ENCODE data around the gene PSORS1C1. TPM values are rescaled to one million over a fixed set of nuclear protein-coding genes. Genes with fewer than 3 reads are reported as not detected.
"Not testable (repeated sequence)": the region's sequence is repeated elsewhere in the genome, so short reads cannot be mapped to it uniquely, and the experiment has no call there.

Gene PSORS1C1, protein sequence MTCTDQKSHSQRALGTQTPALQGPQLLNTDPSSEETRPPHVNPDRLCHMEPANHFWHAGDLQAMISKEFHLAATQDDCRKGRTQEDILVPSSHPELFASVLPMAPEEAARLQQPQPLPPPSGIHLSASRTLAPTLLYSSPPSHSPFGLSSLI
- total RNA-seq (2014; rRNA removed; shearing (Covaris generic)), result 0.48 and 0.67 TPM in 2 replicates

DNA sequence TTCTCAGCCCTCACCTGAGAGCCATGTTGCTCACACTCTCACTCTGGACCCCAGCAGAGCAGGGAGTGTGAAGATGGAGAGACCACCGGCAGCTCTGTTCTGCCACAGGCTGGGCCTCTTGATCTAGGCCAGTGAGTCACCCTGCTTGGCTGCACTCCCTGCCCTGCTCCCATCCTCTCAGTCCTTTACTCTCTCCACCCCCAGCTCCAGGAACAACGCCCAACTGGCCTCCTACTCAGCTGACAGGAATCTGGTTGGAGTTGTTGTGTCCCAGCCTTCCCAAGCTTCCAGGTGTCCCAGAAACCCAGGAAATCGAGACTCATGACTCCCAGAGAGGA lies at the start of gene PSORS1C1:
PSORS1C1 (plus strand) TSS at position 260 of the 338 bp plus-strand sequence. CDS start 14,833 bp downstream, outside the sequence.
- Histone ChIP-seq H3K4me1 (peaks cover 49% of the 10 kb centered on the region), H3K27me3 (no peaks in the 10 kb centered on the region), H3K36me3 (no peaks in the 10 kb centered on the region), H3K27ac (peak within 1 kb of the TSS; percentile 55), H3K9me3 (replicated peaks) (no peaks in the 10 kb centered on the region), H3K4me3 (peak within 1 kb of the TSS; percentile 20; the same call in 1 of the 2 replicates)
- peak; percentile 70 to 75 for DNase-seq

DNA sequence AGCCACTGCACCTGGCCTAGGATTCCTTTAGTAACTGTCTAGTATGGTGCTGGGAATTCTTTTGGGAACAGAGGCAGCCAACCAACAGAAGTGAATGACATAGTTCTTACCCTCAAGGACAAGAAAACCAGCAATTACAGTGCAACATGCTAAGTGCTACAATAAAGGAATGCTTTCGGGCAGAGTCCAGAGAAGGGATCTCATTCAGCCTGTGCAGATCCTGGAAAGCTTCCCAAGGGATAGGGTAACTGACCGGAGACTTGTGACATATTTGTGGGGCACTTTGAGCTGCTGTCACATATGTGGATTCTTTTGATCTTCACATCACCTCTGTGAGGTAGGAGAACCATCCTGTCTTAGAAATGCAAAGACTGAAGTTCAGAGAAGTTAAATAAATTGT lies 49.0 kb upstream of the PSORS1C1 start:
- no peaks in the 10 kb centered on the region for H3K27me3 ChIP-seq
- no peak for DNase-seq
- no peaks in the 10 kb centered on the region; the same call in 1 of the 2 replicates for H3K9me3 ChIP-seq (replicated peaks)
- no peak overlapping the region for H3K27ac ChIP-seq
- H3K4me3 ChIP-seq, result no peak overlapping the region
- H3K36me3 ChIP-seq, result no peaks in the 10 kb centered on the region
- no peaks in the 10 kb centered on the region for H3K4me1 ChIP-seq

DNA sequence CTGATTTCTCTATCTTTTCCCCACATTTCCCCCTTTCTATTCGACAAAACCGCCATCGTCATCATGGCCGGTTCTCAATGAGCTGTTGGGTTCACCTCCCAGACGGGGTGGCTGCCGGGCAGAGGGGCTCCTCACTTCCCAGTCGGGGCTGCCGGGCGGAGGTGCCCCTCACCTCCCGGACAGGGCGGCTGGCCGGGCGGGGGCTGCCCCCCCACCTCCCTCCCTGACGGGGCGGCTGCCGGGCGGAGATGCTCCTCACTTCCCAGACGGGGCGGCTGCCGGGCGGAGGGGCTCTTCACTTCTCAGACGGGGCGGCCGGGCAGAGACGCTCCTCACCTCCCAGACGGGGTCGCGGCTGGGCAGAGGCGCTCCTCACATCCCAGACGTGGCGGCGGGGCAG lies 47.6 kb upstream of the PSORS1C1 start:
- not testable (repeated sequence) for H3K4me1 ChIP-seq

DNA sequence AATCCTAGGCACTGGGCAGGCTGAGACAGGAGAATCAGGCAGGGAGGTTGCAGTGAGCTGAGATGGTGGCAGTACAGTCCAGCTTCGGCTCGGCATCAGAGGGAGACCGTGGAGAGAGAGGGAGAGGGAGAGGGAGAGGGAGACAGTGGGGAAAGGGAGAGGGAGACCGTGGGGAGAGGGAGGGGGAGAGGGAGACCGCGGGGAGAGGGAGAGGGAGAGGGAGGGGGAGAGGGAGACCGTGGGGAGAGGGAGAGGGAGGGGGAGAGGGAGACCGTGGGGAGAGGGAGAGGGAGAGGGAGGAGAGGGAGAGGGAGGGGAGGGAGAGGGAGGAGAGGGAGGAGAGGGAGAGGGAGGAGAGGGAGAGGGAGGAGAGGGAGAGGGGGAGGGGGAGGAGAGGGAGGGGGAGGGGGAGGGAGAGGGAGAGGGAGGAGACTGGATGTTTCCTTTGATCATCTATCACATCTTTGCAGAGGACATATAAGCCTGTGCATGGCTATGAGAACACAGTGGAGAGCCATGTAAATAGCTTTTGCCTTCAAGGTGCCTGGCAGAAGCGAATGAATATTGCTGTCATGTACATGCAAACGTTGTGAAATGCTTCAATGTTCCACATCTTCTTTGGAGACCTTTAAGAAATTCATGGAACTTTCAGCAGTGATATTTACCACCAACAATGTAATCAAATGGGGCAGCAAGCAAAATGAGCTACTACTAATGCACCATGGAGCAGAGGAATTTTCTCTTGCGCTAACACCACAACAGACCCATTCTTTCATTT lies 46.5 kb upstream of the PSORS1C1 start:
- not testable (repeated sequence) for H3K36me3 ChIP-seq, DNase-seq, H3K27ac ChIP-seq

More for the DNA sequence above, 47.6 kb upstream of the PSORS1C1 start:
- H3K4me3 ChIP-seq; DNase-seq; H3K36me3 ChIP-seq; H3K27me3 ChIP-seq; H3K27ac ChIP-seq; H3K9me3 ChIP-seq (replicated peaks): not testable (repeated sequence)

DNA sequence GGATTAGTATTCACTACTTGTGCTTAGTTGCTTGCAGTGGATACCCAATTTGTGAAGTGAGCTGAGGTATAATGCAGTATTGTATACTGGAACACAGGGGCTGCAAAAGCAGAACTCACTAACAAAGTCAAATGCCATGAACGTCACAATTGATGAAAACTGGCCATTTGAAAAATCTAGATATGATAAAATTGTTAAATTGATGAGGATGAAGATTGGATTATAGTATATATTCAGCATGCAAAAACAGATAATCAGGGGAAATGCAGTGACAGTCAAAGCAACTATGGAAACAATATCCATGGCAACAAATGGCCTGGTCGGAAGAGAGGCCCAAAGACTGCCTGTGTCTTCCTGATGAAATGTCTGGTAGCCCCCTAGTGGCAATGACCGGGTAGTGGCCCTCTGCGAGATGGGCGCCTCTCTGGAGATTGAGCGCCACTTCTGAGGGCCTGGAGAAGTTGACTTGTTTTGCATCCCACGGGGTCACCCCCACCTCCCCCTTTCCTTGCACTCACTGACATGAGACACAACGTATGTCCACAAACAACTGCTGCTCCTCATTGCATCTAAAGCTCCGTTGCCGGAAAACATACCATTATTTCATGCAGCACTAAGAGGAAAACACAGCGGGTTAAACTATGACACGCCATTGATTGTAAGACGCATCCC lies 45.8 kb upstream of the PSORS1C1 start:
- peaks cover 18% of the 10 kb centered on the region for H3K4me1 ChIP-seq
- peak; percentile 63 to 79 for DNase-seq
- no peaks in the 10 kb centered on the region for H3K27me3 ChIP-seq
- H3K4me3 ChIP-seq, result no peak overlapping the region
- no peak overlapping the region for H3K27ac ChIP-seq
- H3K36me3 ChIP-seq, result no peaks in the 10 kb centered on the region
- no peaks in the 10 kb centered on the region; the same call in 1 of the 2 replicates for H3K9me3 ChIP-seq (replicated peaks)

More for the DNA sequence above, 46.5 kb upstream of the PSORS1C1 start:
- H3K4me3 ChIP-seq; H3K27me3 ChIP-seq; H3K9me3 ChIP-seq (replicated peaks): not testable (repeated sequence)
- H3K4me1 ChIP-seq, result peaks cover 13% of the 10 kb centered on the region

DNA sequence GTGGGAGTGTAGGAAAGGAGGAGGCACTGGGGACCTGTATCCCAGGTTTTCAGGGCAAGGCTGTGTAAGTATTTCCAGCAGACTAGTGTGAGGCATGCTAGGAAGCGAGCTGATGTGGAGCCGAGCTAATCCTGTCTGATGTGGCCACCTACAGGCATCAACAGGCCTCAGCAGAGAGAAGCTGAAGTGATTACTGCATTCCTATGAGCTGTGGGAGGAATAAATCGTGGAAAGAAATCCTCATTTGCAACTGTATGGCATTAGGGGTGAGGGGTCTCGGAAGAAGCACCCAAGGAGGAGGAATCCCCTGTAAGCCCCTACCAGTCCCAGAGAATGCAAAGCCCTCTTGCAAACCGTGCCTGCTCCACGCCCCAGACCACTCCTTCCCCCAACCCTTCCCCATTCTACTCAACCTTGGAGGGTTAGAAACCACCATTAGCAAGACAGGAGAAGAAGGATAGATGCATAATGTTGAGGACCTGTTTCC lies 43.8 kb upstream of the PSORS1C1 start:
- no peak overlapping the region for H3K27ac ChIP-seq
- no peaks in the 10 kb centered on the region for H3K27me3 ChIP-seq
- H3K4me1 ChIP-seq, result peaks cover 18% of the 10 kb centered on the region
- no peaks in the 10 kb centered on the region for H3K9me3 ChIP-seq (replicated peaks)
- no peak overlapping the region for H3K4me3 ChIP-seq
- H3K36me3 ChIP-seq, result no peaks in the 10 kb centered on the region
- peak; percentile 40 to 66 for DNase-seq

DNA sequence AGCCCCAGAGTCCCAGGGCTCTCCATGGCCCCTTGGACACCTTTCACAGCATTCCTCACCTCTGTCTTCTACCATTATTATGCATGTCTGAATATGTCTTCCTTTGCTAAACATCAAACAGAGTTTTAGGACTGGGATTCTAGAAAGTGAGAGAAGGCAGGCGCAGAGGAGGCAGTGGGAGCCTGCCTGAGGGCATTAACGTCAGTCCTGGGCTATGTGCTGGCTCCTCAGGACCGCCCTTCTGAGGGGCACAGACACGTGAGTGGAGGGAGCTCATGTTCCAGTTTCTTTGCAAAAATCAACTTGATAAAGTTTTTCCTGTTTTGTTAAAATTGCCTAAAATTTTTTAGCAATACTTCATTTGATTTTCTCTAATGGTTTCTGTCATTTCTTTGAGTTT lies 40.2 kb upstream of the PSORS1C1 start:
- Histone ChIP-seq H3K4me1 (peaks cover 18% of the 10 kb centered on the region), H3K27me3 (no peaks in the 10 kb centered on the region), H3K27ac (no peak overlapping the region), H3K36me3 (no peaks in the 10 kb centered on the region), H3K4me3 (no peak overlapping the region), H3K9me3 (replicated peaks) (no peaks in the 10 kb centered on the region)
- no peak for DNase-seq

DNA sequence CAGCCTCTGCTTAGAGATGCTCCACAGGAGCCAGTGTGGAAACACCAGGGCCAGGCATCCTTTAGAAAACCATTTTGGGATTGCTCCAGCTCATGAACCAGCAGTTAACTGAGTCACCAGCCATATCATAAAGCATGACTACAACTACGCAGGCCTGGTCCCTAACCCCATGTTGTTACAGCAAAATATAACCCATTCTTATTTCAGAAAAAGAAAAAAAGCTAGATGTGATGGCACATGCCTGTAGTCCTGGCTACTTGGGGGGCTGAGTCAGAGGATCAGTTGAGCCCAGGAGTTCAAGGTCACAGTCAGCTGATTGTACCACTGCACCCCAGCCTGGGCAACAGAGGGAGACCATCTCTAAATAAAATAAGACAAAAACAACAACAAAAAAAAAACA lies 39.1 kb upstream of the PSORS1C1 start:
- H3K4me1 ChIP-seq, result peaks cover 18% of the 10 kb centered on the region

DNA sequence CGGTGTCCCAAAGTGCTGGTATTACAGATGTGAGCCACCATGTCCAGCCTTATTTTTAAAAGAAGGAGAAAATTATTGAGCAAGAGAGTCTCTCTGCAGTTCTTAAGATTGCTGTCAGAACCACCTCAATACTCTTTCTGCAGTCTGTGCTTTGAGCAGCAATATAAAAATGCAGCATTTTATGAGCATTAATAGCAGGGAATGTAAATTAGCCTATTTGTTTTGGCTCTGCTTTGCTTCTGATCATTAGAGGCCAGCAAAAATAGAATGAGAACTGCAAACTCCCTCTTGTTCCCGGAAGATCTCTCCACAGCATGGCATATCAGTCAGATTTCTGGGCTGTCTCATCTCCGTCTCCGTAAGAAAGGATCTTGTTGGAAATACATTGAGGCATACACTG lies 38.0 kb upstream of the PSORS1C1 start:
- H3K9me3 ChIP-seq (replicated peaks), result no peaks in the 10 kb centered on the region
- no peak overlapping the region for H3K27ac ChIP-seq
- no peaks in the 10 kb centered on the region for H3K36me3 ChIP-seq
- H3K27me3 ChIP-seq, result no peaks in the 10 kb centered on the region
- DNase-seq, result no peak
- H3K4me1 ChIP-seq, result peaks cover 18% of the 10 kb centered on the region
- no peak overlapping the region for H3K4me3 ChIP-seq

More for the DNA sequence above, 39.1 kb upstream of the PSORS1C1 start:
- H3K36me3 ChIP-seq, result no peaks in the 10 kb centered on the region
- H3K27me3 ChIP-seq, result no peaks in the 10 kb centered on the region
- no peak overlapping the region for H3K27ac ChIP-seq
- no peaks in the 10 kb centered on the region for H3K9me3 ChIP-seq (replicated peaks)
- no peak for DNase-seq
- no peak overlapping the region for H3K4me3 ChIP-seq

DNA sequence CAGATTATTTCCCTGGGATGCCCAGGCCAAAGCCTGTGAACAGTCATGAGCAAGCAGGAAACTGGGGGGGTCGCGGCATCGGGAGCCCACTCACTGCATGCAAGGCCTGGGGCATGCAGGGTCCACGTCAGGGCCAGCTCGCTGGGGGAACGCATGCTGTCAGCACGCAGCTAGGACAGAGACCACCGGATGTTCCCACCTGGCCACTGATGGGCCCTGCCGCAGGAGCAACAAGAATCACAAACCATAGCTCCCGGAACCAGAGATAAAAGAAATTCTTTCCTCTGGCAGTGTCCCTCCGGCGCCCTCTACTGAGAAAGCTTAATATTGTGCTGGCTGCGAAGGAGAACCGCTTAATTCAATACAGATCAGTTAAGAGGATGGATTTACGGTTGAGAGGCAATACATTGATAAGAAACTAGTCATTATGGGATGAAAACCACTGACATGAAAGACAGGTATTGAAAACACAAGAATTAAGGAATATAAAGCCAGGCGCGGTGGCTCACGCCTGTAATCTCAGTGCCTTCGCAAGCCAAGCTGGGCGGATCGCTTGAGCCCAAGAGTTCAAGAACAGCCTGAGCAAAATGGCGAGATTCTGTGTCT lies 34.8 kb upstream of the PSORS1C1 start:
- peak; percentile 58 to 72 for DNase-seq
- Histone ChIP-seq H3K9me3 (replicated peaks) (no peaks in the 10 kb centered on the region), H3K27ac (no peak overlapping the region), H3K27me3 (no peaks in the 10 kb centered on the region), H3K4me3 (no peak overlapping the region), H3K36me3 (no peaks in the 10 kb centered on the region), H3K4me1 (peaks cover 12% of the 10 kb centered on the region)

DNA sequence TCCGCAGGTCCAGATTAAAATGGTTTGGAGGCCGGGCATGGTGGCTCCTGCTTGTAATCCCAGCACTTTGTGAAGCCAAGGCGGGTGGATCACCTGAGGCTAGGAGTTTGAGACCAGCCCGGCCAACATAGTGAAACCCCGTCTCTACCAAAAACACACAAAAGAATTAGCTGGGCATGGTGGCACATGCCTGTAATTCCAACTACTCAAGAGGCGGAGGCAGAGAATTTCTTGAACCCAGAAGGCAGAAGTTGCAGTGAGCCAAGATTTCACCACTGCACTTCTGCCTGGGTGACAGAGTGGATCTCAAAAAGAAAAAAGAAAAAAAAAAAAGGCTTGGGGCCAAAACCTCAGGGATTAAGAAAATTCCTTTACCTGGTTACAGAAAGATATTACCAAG lies 32.7 kb upstream of the PSORS1C1 start:
- H3K4me3 ChIP-seq, result no peak overlapping the region
- no peak overlapping the region for H3K27ac ChIP-seq
- H3K27me3 ChIP-seq, result no peaks in the 10 kb centered on the region
- H3K36me3 ChIP-seq, result no peaks in the 10 kb centered on the region
- peaks cover 27% of the 10 kb centered on the region for H3K4me1 ChIP-seq
- no peak for DNase-seq
- H3K9me3 ChIP-seq (replicated peaks), result no peaks in the 10 kb centered on the region

DNA sequence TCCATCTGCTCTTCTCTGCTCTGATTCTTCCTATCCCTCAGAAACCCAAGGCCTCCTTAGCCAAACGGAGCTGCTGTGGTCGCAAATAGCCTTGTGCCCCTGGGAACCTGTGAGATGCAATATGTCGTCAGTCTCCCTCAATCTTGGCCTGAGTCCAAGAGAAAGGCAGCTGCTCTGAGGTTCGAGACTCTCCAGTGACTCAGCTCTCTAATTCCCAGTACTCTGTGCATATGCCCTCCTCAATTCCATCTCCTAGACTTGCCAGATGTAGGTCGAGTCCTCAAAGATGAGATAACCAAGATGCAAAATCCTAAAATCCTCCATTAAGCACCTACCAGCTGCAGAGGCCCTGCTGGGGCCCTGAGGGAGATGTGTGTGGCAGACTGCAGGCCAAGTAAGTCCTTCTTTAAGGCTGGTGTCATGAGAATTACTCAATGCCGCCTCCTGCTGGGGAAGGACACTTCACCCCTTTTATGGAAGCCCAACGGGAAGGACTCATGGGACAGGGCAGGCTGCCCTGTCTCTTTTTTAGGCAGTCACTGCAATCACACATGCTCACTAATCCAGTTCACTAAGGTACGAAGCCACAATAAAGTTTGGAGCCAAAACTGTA lies 30.8 kb upstream of the PSORS1C1 start:
- peak overlapping the region; percentile 56 for H3K27ac ChIP-seq
- no peaks in the 10 kb centered on the region for H3K27me3 ChIP-seq
- no peaks in the 10 kb centered on the region for H3K36me3 ChIP-seq
- peaks cover 27% of the 10 kb centered on the region for H3K4me1 ChIP-seq
- DNase-seq, result peak; percentile 83 to 91
- no peak overlapping the region for H3K4me3 ChIP-seq
- no peaks in the 10 kb centered on the region for H3K9me3 ChIP-seq (replicated peaks)

DNA sequence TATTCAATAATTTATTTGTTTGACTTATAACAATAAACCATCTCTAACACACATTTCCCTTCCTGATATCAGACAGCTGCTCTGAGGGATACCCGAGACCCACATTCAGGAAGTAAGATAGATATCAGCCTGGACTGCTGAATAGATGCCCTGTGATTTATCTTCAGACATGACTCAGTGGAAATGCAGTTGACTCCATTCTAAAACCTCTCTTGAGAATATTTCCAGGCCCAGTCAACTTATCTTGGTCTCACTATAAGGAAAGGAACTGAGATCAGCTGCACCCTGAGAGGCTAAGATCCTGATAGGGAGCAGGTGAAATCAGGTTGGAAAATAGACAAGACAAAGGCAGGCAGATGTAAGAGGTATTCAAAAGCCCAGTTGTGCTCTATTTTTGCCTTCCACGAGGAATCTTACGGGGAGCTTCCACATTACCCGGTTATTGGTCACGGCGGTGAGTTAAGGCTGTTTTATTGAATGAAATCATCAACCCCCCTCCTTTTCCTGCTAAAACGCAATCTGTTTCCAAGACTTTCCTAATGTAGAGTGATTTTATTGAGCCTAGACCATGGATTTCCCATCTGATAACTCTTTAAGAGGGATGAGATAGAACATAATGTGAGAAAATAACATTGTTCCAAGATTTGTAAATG lies 27.7 kb upstream of the PSORS1C1 start:
- Histone ChIP-seq H3K27ac (peak overlapping the region; percentile 96), H3K27me3 (no peaks in the 10 kb centered on the region), H3K36me3 (no peaks in the 10 kb centered on the region), H3K4me1 (peaks cover 27% of the 10 kb centered on the region), H3K4me3 (peak overlapping the region; percentile 32), H3K9me3 (replicated peaks) (no peaks in the 10 kb centered on the region)
- DNase-seq, result peak; percentile 58 to 76

DNA sequence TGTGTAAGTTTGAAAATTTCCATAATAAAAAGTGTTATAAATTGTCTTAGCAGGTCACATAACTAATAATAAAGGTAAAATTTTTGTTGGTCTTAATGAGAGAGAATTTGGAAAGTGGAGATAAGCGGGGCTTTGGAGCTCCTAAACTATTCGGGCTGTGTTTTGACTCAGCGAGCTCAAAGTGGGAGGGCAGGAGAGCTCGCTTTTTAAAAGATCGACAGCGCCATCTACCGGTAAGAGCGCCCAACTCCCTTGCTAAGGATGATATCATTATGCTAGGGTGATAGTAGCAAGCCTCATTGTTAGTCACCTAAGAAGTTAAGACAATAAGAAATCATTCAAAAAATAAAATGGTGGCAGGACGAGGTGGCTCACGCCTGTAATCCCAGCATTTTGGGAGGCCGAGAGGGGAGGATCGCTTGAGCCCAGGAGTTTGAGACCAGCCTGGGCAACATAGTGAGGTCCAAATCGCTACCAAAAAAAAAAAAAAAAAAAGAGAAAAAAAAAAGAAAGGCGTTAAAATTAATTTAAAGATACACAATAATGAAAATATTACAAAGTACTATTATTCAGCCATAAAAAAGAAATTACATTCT lies 27.0 kb upstream of the PSORS1C1 start:
- Histone ChIP-seq H3K4me1 (peaks cover 27% of the 10 kb centered on the region), H3K27ac (peak overlapping the region; percentile 96), H3K4me3 (peak overlapping the region; percentile 32), H3K27me3 (no peaks in the 10 kb centered on the region), H3K36me3 (no peaks in the 10 kb centered on the region), H3K9me3 (replicated peaks) (no peaks in the 10 kb centered on the region)
- peak; percentile 77 to 92 for DNase-seq

Data from SJCRH30 (cell line).